H9 (cell line): Measurements from ENCODE around the gene WASHC1. TPM values are rescaled to one million over a fixed set of nuclear protein-coding genes. Genes with fewer than 3 reads are reported as not detected.
"Not testable (repeated sequence)": the region's sequence is repeated elsewhere in the genome, so short reads cannot be mapped to it uniquely, and the experiment has no call there.

ENCODE experiments used
- DNase-seq: peaks from one replicate; pipeline ENCODE4 v3.0.0-alpha.2; 2017
- H2AFZ ChIP-seq: one replicate; pipeline ENCODE4 v1.6.1; 2013; ENCODE audit warnings: mild to moderate bottlenecking, low read length, control low read depth, moderate library complexity
- H2AK5ac ChIP-seq: 2 replicates; pipeline ENCODE4 v1.6.1; 2013; ENCODE audit warnings: low read length, control low read depth, mixed read lengths; ENCODE audit not compliant: insufficient read length
- H2BK120ac ChIP-seq: one replicate; pipeline ENCODE4 v1.6.1; 2013; ENCODE audit warnings: low read depth, mild to moderate bottlenecking, low read length, control low read depth, inconsistent platforms; ENCODE audit not compliant: poor library complexity, severe bottlenecking
- H2BK12ac ChIP-seq: 2 replicates; pipeline ENCODE4 v1.6.1; 2013; ENCODE audit warnings: low read length, control low read depth, mixed read lengths, low read depth; ENCODE audit not compliant: insufficient read length
- H2BK15ac ChIP-seq: 2 replicates; pipeline ENCODE4 v1.6.1; 2013; ENCODE audit warnings: low read depth, low read length, control low read depth
- H2BK20ac ChIP-seq: one replicate; pipeline ENCODE4 v1.6.1; 2013; ENCODE audit warnings: low read depth, mild to moderate bottlenecking, low read length, control low read depth, inconsistent platforms; ENCODE audit not compliant: poor library complexity, severe bottlenecking
- H2BK5ac ChIP-seq: 2 replicates; pipeline ENCODE4 v1.6.1; 2013; ENCODE audit warnings: low read length, control low read depth, mixed read lengths; ENCODE audit not compliant: insufficient read length
- H3K14ac ChIP-seq: 2 replicates; pipeline ENCODE4 v1.6.1; 2013; ENCODE audit warnings: low read length, control low read depth; ENCODE audit not compliant: insufficient read depth
- H3K18ac ChIP-seq: 2 replicates; pipeline ENCODE4 v1.6.1; 2013; ENCODE audit warnings: low read depth, mild to moderate bottlenecking, mixed read lengths, low read length, control low read depth; ENCODE audit not compliant: insufficient read length
- H3K23ac ChIP-seq: 2 replicates; pipeline ENCODE4 v1.6.1; 2013; ENCODE audit warnings: low read length, control low read depth, mixed read lengths, low read depth; ENCODE audit not compliant: insufficient read length
- H3K23me2 ChIP-seq: 2 replicates; pipeline ENCODE4 v1.6.1; 2013; ENCODE audit warnings: low read depth, mild to moderate bottlenecking, mixed read lengths, low read length, control low read depth; ENCODE audit not compliant: insufficient read length, poor library complexity, severe bottlenecking
- H3K27ac ChIP-seq: 2 replicates; pipeline ENCODE4 v1.5.1; 2013; ENCODE audit warnings: low read length, control low read depth, mixed read lengths, low read depth; ENCODE audit not compliant: insufficient read length
- H3K27me3 ChIP-seq: 2 replicates; pipeline ENCODE4 v1.6.1; 2013; ENCODE audit warnings: low read length, control low read depth, inconsistent platforms; ENCODE audit not compliant: insufficient read depth
- H3K4ac ChIP-seq: 2 replicates; pipeline ENCODE4 v1.6.1; 2013; ENCODE audit warnings: low read depth, mild to moderate bottlenecking, control low read depth, inconsistent platforms, low read length, moderate library complexity
- H3K4me1 ChIP-seq: 2 replicates; pipeline ENCODE4 v1.6.1; 2013; ENCODE audit warnings: low read length, control low read depth, inconsistent platforms; ENCODE audit not compliant: insufficient read depth
- H3K4me2 ChIP-seq: 2 replicates; pipeline ENCODE4 v1.6.1; 2013; ENCODE audit warnings: low read length, control low read depth, mixed read lengths; ENCODE audit not compliant: insufficient read length, insufficient read depth
- H3K56ac ChIP-seq: 2 replicates; pipeline ENCODE4 v1.6.1; 2013; ENCODE audit warnings: low read depth, mild to moderate bottlenecking, mixed read lengths, low read length, control low read depth; ENCODE audit not compliant: insufficient read length
- H3K79me1 ChIP-seq: 2 replicates; pipeline ENCODE4 v1.6.1; 2013; ENCODE audit warnings: low read depth, mild to moderate bottlenecking, moderate library complexity, low read length, control low read depth, inconsistent platforms; ENCODE audit not compliant: insufficient read depth, poor library complexity, severe bottlenecking
- H3K79me2 ChIP-seq: 2 replicates; pipeline ENCODE4 v1.6.1; 2013; ENCODE audit warnings: low read length, control low read depth, inconsistent platforms; ENCODE audit not compliant: insufficient read depth
- H3K9ac ChIP-seq: 2 replicates; pipeline ENCODE4 v1.6.1; 2013; ENCODE audit warnings: low read length, control low read depth, mixed read lengths; ENCODE audit not compliant: insufficient read length; ENCODE audit errors: extremely low read depth
- H3K9me3 ChIP-seq: one replicate; pipeline ENCODE4 v1.6.1; 2013; ENCODE audit warnings: low read depth, low read length, inconsistent platforms; ENCODE audit not compliant: control insufficient read depth
- H3T11ph ChIP-seq: one replicate; pipeline ENCODE4 v1.6.1; 2013; ENCODE audit warnings: mild to moderate bottlenecking, low read length, control low read depth, inconsistent platforms
- H4K20me1 ChIP-seq: one replicate; pipeline ENCODE4 v1.6.1; 2013; ENCODE audit not compliant: control insufficient read depth, insufficient read length, insufficient read depth
- H4K5ac ChIP-seq: 2 replicates; pipeline ENCODE4 v1.6.1; 2013; ENCODE audit warnings: low read depth, mild to moderate bottlenecking, mixed read lengths, low read length, control low read depth; ENCODE audit not compliant: insufficient read length
- H4K8ac ChIP-seq: replicated peaks from 2 replicates; pipeline ENCODE4 v1.6.1; 2013; ENCODE audit warnings: low read length, control low read depth, mixed read lengths, low read depth; ENCODE audit not compliant: insufficient read length
- H4K91ac ChIP-seq: 2 replicates; pipeline ENCODE4 v1.6.1; 2013; ENCODE audit warnings: low read depth, mild to moderate bottlenecking, moderate library complexity, mixed read lengths, low read length, control low read depth; ENCODE audit not compliant: insufficient read length
- H3K27ac Mint-ChIP-seq, 3 experiments: 2 replicates in 2 of 3; 3 replicates in 1 of 3; pipeline ENCODE4 v1.8.0; 2020 to 2021; ENCODE audit warnings: mixed read lengths in 3 of 3, mild to moderate bottlenecking in 1 of 3, moderate library complexity in 1 of 3
- H3K27me3 Mint-ChIP-seq: 2 replicates; pipeline ENCODE4 v1.8.0; 2021; ENCODE audit warnings: low read depth, mild to moderate bottlenecking, moderate library complexity, mixed read lengths
- H3K36me3 Mint-ChIP-seq, 3 experiments: 2 replicates in 2 of 3; 3 replicates in 1 of 3; pipeline ENCODE4 v1.8.0; 2020 to 2021; ENCODE audit warnings: low read depth in 3 of 3, mixed read lengths in 3 of 3; ENCODE audit not compliant: insufficient read depth in 1 of 3
- H3K4me1 Mint-ChIP-seq, 2 experiments: 2 replicates each; pipeline ENCODE4 v1.8.0; 2020; ENCODE audit warnings: mixed read lengths in 2 of 2
- H3K4me3 Mint-ChIP-seq, 2 experiments: 2 replicates in 1 of 2; 3 replicates in 1 of 2; pipeline ENCODE4 v1.8.0; 2020 to 2021; ENCODE audit warnings: mild to moderate bottlenecking in 2 of 2, mixed read lengths in 2 of 2, moderate library complexity in 1 of 2
- H3K9me3 Mint-ChIP-seq, 2 experiments: 2 replicates in 1 of 2; 3 replicates in 1 of 2; pipeline ENCODE4 v1.8.0; 2020; ENCODE audit warnings: mild to moderate bottlenecking in 2 of 2, mixed read lengths in 2 of 2, moderate library complexity in 1 of 2
- WGBS: extraction: QIAGEN DNeasy Blood & Tissue Kit; methylation state at CpG from one replicate; pipeline ENCODE4 v1.1.7; 2013; ENCODE audit warnings: missing lambda C conversion rate, low lambda C conversion rate, mixed read lengths; ENCODE audit not compliant: insufficient read length; ENCODE audit errors: extremely low coverage; 5-methylcytosine and 5-hydroxymethylcytosine counted together
- total RNA-seq: library from RNA; stranded (reverse); gene quantifications from 2 replicates; pipeline ENCODE4 v1.2.1, GENCODE V29; 2021

The WASHC1 gene
- total RNA-seq, 1 experiment from 2014 or later = 9.2 TPM

- H4K91ac ChIP-seq, H3K23me2 ChIP-seq, H2AK5ac ChIP-seq, H3K9me3 ChIP-seq, H4K8ac ChIP-seq, H3K18ac ChIP-seq, H3K79me1 ChIP-seq, H4K20me1 ChIP-seq, H3K79me2 ChIP-seq, H3K4me2 ChIP-seq, H3K9me3 Mint-ChIP-seq, H3K4me3 Mint-ChIP-seq, H2BK20ac ChIP-seq, H2BK5ac ChIP-seq, H3K23ac ChIP-seq, H3K27ac Mint-ChIP-seq, H3K14ac ChIP-seq, H3K36me3 Mint-ChIP-seq, H3K27me3 ChIP-seq, H4K5ac ChIP-seq, H2AFZ ChIP-seq, H3K4me1 ChIP-seq, H3K4ac ChIP-seq, H3K4me1 Mint-ChIP-seq, H3K27ac ChIP-seq, H3T11ph ChIP-seq, H2BK120ac ChIP-seq, H3K9ac ChIP-seq, H2BK12ac ChIP-seq, H3K27me3 Mint-ChIP-seq, H3K56ac ChIP-seq, H2BK15ac ChIP-seq, DNase-seq: not testable (repeated sequence)
- WGBS = no CpG with 5 or more reads among the region's 6 CpGs
These were observed 3.1 kb upstream of the WASHC1 start for GRCh38 chr9:32308-32707.

- H3K56ac ChIP-seq, H3K23me2 ChIP-seq, H3K36me3 Mint-ChIP-seq, H3K27ac Mint-ChIP-seq, H2BK15ac ChIP-seq, H3K4me1 ChIP-seq, H4K8ac ChIP-seq, H4K20me1 ChIP-seq, H3K9me3 ChIP-seq, H2BK120ac ChIP-seq, H2BK12ac ChIP-seq, H3K14ac ChIP-seq, H2BK5ac ChIP-seq, H3K4me2 ChIP-seq, H3K79me1 ChIP-seq, H3K4me1 Mint-ChIP-seq, DNase-seq, H3T11ph ChIP-seq, H2AFZ ChIP-seq, H3K23ac ChIP-seq, H4K91ac ChIP-seq, H2AK5ac ChIP-seq, H3K79me2 ChIP-seq, H2BK20ac ChIP-seq, H3K27me3 ChIP-seq, H3K9me3 Mint-ChIP-seq, H3K27me3 Mint-ChIP-seq, H3K27ac ChIP-seq, H3K9ac ChIP-seq, H4K5ac ChIP-seq, H3K18ac ChIP-seq, H3K4ac ChIP-seq: not testable (repeated sequence)
- WGBS = no CpG with 5 or more reads among the region's 30 CpGs
- peak overlapping the region in 1 of 2 experiments; percentile 27; a peak in 1 of 5 replicates for H3K4me3 Mint-ChIP-seq
These were observed 481 bp downstream of the WASHC1 start for GRCh38 chr9:28775-29174.
